PFSK-1 (cell line): Measurements from ENCODE around the gene MRPL9.

Experiments
- POLR2AphosphoS5 ChIP-seq: IDR thresholded peaks from 2 replicates; pipeline ENCODE4 v1.6.1; 2012; ENCODE audit warnings: low read depth, mild to moderate bottlenecking, control low read depth, low read length, moderate library complexity
- SIN3A ChIP-seq: IDR thresholded peaks from 2 replicates; pipeline ENCODE4 v1.6.1; 2012; ENCODE audit warnings: mild to moderate bottlenecking, low read length, moderate library complexity, borderline replicate concordance; ENCODE audit not compliant: insufficient read depth
- TAF1 ChIP-seq: IDR thresholded peaks from 2 replicates; pipeline ENCODE4 v1.6.1; 2012; ENCODE audit warnings: low read length, control low read depth, borderline replicate concordance; ENCODE audit not compliant: insufficient read depth
- TF ChIP-seq, protein P1 (sequence below), 2 experiments: IDR thresholded peaks; 2 replicates each; pipeline versions ENCODE4 v1.6.1 to v1.8.0; 2011 to 2012; ENCODE audit warnings: low read depth in 2 of 2, low read length in 2 of 2, control low read depth in 1 of 2, inconsistent platforms in 1 of 2, mild to moderate bottlenecking in 1 of 2, moderate library complexity in 1 of 2; ENCODE audit not compliant: insufficient read depth in 1 of 2

DNA sequence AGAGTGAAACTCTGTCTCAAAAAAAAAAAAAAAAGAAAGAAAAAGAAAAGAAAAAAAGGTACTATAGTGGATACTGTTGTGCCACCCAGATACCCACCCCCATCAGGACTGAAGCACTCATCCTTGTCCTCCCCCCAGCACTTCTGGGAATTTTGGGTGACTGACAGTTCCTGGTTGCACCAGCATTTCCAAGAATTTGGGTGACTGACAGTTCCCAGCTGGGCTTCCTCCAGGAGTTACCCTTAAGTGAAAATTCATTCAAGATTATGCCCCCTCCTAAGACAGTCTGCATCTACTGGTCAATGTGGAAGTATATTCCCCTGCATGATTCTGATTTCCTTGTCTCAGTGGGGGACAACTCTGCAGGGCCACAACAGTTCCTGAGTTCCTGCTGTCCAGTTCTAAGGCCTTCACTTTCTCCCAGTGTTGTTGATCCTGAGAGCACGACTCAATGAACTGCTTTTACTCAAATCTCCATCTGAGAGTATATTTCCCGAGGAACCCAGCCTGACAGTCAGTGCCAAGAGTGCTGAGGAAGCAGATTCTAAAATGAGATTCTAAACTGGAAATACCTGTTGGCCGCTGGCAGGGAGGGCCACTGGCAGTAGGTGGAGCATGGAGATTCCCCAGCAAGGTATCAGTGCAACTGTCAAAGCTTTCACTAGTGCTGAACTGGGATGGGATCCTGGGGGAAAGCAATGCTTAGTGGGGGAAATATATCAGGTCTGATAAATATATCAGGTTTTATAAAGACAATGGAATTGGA is 23.5 kb downstream of the MRPL9 start:
- no peak for TF ChIP-seq TAF1
- TF ChIP-seq SIN3A = no peak
- TF ChIP-seq, protein P1, sequence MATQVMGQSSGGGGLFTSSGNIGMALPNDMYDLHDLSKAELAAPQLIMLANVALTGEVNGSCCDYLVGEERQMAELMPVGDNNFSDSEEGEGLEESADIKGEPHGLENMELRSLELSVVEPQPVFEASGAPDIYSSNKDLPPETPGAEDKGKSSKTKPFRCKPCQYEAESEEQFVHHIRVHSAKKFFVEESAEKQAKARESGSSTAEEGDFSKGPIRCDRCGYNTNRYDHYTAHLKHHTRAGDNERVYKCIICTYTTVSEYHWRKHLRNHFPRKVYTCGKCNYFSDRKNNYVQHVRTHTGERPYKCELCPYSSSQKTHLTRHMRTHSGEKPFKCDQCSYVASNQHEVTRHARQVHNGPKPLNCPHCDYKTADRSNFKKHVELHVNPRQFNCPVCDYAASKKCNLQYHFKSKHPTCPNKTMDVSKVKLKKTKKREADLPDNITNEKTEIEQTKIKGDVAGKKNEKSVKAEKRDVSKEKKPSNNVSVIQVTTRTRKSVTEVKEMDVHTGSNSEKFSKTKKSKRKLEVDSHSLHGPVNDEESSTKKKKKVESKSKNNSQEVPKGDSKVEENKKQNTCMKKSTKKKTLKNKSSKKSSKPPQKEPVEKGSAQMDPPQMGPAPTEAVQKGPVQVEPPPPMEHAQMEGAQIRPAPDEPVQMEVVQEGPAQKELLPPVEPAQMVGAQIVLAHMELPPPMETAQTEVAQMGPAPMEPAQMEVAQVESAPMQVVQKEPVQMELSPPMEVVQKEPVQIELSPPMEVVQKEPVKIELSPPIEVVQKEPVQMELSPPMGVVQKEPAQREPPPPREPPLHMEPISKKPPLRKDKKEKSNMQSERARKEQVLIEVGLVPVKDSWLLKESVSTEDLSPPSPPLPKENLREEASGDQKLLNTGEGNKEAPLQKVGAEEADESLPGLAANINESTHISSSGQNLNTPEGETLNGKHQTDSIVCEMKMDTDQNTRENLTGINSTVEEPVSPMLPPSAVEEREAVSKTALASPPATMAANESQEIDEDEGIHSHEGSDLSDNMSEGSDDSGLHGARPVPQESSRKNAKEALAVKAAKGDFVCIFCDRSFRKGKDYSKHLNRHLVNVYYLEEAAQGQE (IDR thresholded peaks at IDR 0.05; ENCODE audit: insufficient read depth in 1 of 2, low read depth in 2 of 2, low read length in 2 of 2) = no peak
- no peak for TF ChIP-seq POLR2AphosphoS5
